ENCODE results near the gene TTC3.
A peak's percentile ranks its signal among the peaks of the same experiment; 100 is the strongest.
"Not testable (repeated sequence)": the region's sequence is repeated elsewhere in the genome, so short reads cannot be mapped to it uniquely, and the experiment has no call there.

Gene TTC3

GRCh38 chr21:37214952-37215351 lies 141.9 kb downstream of the TTC3 start:
- no peak for DNase-seq (ENCODE audit: low spot score)
- no peaks in the 10 kb centered on the region for H3K36me3 ChIP-seq (ENCODE audit: low read depth)
- H3K27ac ChIP-seq (ENCODE audit: poor library complexity, severe bottlenecking): no peak overlapping the region
- ATAC-seq (ENCODE audit: low read depth): no peak
- no peak overlapping the region for H3K4me3 ChIP-seq (ENCODE audit: severe bottlenecking)
- no peaks in the 10 kb centered on the region for H3K9me3 ChIP-seq (ENCODE audit: severe bottlenecking)
- TF ChIP-seq, protein P1, sequence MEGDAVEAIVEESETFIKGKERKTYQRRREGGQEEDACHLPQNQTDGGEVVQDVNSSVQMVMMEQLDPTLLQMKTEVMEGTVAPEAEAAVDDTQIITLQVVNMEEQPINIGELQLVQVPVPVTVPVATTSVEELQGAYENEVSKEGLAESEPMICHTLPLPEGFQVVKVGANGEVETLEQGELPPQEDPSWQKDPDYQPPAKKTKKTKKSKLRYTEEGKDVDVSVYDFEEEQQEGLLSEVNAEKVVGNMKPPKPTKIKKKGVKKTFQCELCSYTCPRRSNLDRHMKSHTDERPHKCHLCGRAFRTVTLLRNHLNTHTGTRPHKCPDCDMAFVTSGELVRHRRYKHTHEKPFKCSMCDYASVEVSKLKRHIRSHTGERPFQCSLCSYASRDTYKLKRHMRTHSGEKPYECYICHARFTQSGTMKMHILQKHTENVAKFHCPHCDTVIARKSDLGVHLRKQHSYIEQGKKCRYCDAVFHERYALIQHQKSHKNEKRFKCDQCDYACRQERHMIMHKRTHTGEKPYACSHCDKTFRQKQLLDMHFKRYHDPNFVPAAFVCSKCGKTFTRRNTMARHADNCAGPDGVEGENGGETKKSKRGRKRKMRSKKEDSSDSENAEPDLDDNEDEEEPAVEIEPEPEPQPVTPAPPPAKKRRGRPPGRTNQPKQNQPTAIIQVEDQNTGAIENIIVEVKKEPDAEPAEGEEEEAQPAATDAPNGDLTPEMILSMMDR (IDR thresholded peaks at IDR 0.05; ENCODE audit: poor library complexity, severe bottlenecking): no peak
- no peaks in the 10 kb centered on the region for H3K4me1 ChIP-seq (ENCODE audit: insufficient read depth, poor library complexity, severe bottlenecking)
- no peaks in the 10 kb centered on the region for H3K27me3 ChIP-seq (ENCODE audit: insufficient read depth, poor library complexity, severe bottlenecking)

- H3K4me3 ChIP-seq (ENCODE audit: severe bottlenecking): peak overlapping the region; percentile 37
- DNase-seq (ENCODE audit: low spot score) (no peak), ATAC-seq (ENCODE audit: low read depth) (no peak)
- H3K27me3 ChIP-seq (ENCODE audit: insufficient read depth, poor library complexity, severe bottlenecking): no peaks in the 10 kb centered on the region
- peaks cover 15% of the 10 kb centered on the region for H3K36me3 ChIP-seq (ENCODE audit: low read depth)
- no peaks in the 10 kb centered on the region for H3K9me3 ChIP-seq (ENCODE audit: severe bottlenecking)
- H3K27ac ChIP-seq (ENCODE audit: poor library complexity, severe bottlenecking): no peak overlapping the region
- TF ChIP-seq, protein P1 (IDR thresholded peaks at IDR 0.05; ENCODE audit: poor library complexity, severe bottlenecking): no peak
- peaks cover 4% of the 10 kb centered on the region for H3K4me1 ChIP-seq (ENCODE audit: insufficient read depth, poor library complexity, severe bottlenecking)
These were observed 146.8 kb downstream of the TTC3 start for GRCh38 chr21:37219761-37220432.

DNA sequence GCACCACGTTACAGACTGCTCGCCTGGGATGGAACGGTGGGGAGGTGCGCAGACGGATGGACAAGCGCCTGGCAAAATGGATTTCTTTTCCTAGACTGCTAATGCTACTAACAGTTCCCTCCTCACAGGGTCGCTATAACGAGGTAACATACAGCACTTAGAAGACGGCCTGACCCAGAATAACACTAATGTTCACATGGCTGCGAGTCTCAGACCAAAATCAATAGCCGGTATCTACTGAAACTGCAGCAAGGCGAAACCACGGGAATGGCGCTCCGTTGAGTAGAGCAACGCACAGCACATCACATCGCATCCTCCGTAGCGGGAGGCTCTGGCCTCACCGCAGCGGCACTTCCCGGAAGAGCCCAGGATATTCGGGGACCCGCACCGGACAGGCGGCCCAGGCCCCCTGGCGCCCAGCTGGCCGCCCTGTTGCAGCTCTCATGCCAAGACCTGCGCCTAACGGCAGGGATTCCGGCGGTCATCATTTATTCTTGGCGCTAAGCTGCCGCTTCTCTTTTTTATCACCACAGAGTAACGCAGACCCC lies 147.5 kb downstream of the TTC3 start:
- TF ChIP-seq, protein P1 (IDR thresholded peaks at IDR 0.05; ENCODE audit: poor library complexity, severe bottlenecking): no peak
- Histone ChIP-seq H3K27ac (ENCODE audit: poor library complexity, severe bottlenecking) (peak overlapping the region; percentile 12), H3K4me3 (ENCODE audit: severe bottlenecking) (peak overlapping the region; percentile 37), H3K4me1 (ENCODE audit: insufficient read depth, poor library complexity, severe bottlenecking) (peaks cover 4% of the 10 kb centered on the region), H3K27me3 (ENCODE audit: insufficient read depth, poor library complexity, severe bottlenecking) (no peaks in the 10 kb centered on the region), H3K9me3 (ENCODE audit: severe bottlenecking) (no peaks in the 10 kb centered on the region), H3K36me3 (ENCODE audit: low read depth) (peaks cover 15% of the 10 kb centered on the region)
- DNase-seq (ENCODE audit: low spot score): no peak
- ATAC-seq (ENCODE audit: low read depth): peak; percentile 62

DNA sequence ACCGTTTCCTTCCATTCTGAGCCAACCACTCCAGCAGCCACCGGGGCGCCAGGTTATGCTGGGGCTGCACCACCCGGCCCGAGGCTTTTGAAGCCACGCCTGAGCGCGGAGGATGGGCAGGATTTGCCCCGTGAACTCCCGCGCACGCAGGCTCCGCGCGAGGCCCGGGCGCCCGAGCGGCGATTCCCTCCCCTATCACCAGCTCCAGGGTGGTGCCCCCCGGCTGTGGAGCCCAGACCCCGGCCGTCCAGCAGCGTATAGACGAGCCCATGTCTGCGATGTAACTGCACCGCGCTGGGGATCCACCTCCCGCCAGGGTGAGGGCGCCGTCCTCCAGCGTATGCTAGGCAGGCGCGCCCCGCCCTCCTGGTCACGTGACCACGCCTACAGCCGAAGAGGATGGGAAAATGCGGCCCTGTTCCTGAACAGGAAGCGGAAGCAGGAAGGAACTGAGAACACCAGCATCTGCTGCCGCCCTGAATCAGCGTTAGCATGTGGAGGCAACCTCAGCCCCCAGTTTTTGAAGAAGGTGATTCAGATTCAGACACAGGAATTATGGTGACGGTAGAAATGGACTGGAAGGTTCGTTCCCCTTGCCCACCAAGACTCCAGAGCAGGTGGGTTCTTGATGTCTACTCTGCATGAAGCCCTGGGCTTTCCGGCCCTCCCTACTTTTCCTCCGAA lies 148.1 kb downstream of the TTC3 start:
- peak overlapping the region; percentile 37 for H3K4me3 ChIP-seq (ENCODE audit: severe bottlenecking)
- TF ChIP-seq, protein P1 (IDR thresholded peaks at IDR 0.05; ENCODE audit: poor library complexity, severe bottlenecking): peak; percentile 71
- H3K27me3 ChIP-seq (ENCODE audit: insufficient read depth, poor library complexity, severe bottlenecking): no peaks in the 10 kb centered on the region
- peak overlapping the region; percentile 12 for H3K27ac ChIP-seq (ENCODE audit: poor library complexity, severe bottlenecking)
- peaks cover 18% of the 10 kb centered on the region for H3K36me3 ChIP-seq (ENCODE audit: low read depth)
- ATAC-seq (ENCODE audit: low read depth) (peak; percentile 84), DNase-seq (ENCODE audit: low spot score) (peak; percentile 94)
- H3K9me3 ChIP-seq (ENCODE audit: severe bottlenecking): no peaks in the 10 kb centered on the region
- peaks cover 4% of the 10 kb centered on the region for H3K4me1 ChIP-seq (ENCODE audit: insufficient read depth, poor library complexity, severe bottlenecking)

DNA sequence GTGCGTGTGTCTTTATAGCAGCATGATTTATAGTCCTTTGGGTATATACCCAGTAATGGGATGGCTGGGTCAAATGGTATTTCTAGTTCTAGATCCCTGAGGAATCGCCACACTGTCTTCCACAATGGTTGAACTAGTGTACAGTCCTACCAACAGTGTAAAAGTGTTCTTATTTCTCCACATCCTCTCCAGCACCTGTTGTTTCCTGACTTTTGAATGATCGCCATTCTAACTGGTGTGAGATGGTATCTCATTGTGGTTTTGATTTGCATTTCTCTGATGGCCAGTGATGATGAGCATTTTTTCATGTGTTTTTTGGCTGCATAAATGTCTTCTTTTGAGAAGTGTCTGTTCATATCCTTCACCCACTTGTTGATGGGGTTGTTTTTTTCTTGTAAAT lies 149.2 kb downstream of the TTC3 start:
- H3K4me1 ChIP-seq (ENCODE audit: insufficient read depth, poor library complexity, severe bottlenecking); ATAC-seq (ENCODE audit: low read depth); H3K27me3 ChIP-seq (ENCODE audit: insufficient read depth, poor library complexity, severe bottlenecking); H3K27ac ChIP-seq (ENCODE audit: poor library complexity, severe bottlenecking); H3K4me3 ChIP-seq (ENCODE audit: severe bottlenecking); DNase-seq (ENCODE audit: low spot score); H3K9me3 ChIP-seq (ENCODE audit: severe bottlenecking): not testable (repeated sequence)
- H3K36me3 ChIP-seq (ENCODE audit: low read depth): peaks cover 25% of the 10 kb centered on the region

All from RWPE2 (cell line).